Glutamatergic neuron (in vitro differentiated cells): ENCODE results near the gene LRRC73. TPM values are rescaled to one million over a fixed set of nuclear protein-coding genes. Genes with fewer than 3 reads are reported as not detected.

ENCODE experiments used
- DNase-seq: peaks from one replicate; pipeline ENCODE4 v3.0.0; 2022
- H3K27ac Mint-ChIP-seq: one replicate; pipeline ENCODE4 v1.8.0; 2020; ENCODE audit warnings: mild to moderate bottlenecking, mixed read lengths, inconsistent platforms; ENCODE audit not compliant: unreplicated experiment
- H3K27me3 Mint-ChIP-seq: one replicate; pipeline ENCODE4 v1.8.0; 2020; ENCODE audit warnings: mild to moderate bottlenecking, moderate library complexity, mixed read lengths, inconsistent platforms; ENCODE audit not compliant: unreplicated experiment
- H3K36me3 Mint-ChIP-seq: one replicate; pipeline ENCODE4 v1.8.0; 2020; ENCODE audit warnings: mild to moderate bottlenecking, mixed read lengths, inconsistent platforms; ENCODE audit not compliant: unreplicated experiment
- H3K4me1 Mint-ChIP-seq: one replicate; pipeline ENCODE4 v1.8.0; 2020; ENCODE audit warnings: mild to moderate bottlenecking, low read depth, mixed read lengths, inconsistent platforms; ENCODE audit not compliant: unreplicated experiment
- H3K4me3 Mint-ChIP-seq: one replicate; pipeline ENCODE4 v1.8.0; 2020; ENCODE audit warnings: mild to moderate bottlenecking, mixed read lengths, inconsistent platforms; ENCODE audit not compliant: unreplicated experiment
- H3K9me3 Mint-ChIP-seq: one replicate; pipeline ENCODE4 v1.8.0; 2020; ENCODE audit warnings: mild to moderate bottlenecking, moderate library complexity, mixed read lengths, inconsistent platforms; ENCODE audit not compliant: unreplicated experiment
- total RNA-seq: library from RNA; stranded (reverse); fragmentation: NEBNext Ultra II Directional; extraction: Animal tissue kit (Norgen Biotek cat#: 25700); gene quantifications from one replicate; pipeline ENCODE4 v1.2.1, GENCODE V29; 2021; ENCODE audit not compliant: unreplicated experiment
- TF ChIP-seq, protein P1 (sequence below): fragments of 200-600 bp; sonication (generic); IDR thresholded peaks from one replicate; pipeline ENCODE4 v1.5.0; 2021; ENCODE audit not compliant: partially characterized antibody, unreplicated experiment

The LRRC73 gene
- total RNA-seq, 1 donor from 2014 or later = 1.2 TPM

- Mint-ChIP-seq H3K9me3 (peaks cover 5% of the 10 kb centered on the region), H3K27ac (peak overlapping the region; percentile 94), H3K4me1 (peaks cover 29% of the 10 kb centered on the region), H3K27me3 (peaks cover 7% of the 10 kb centered on the region), H3K36me3 (peaks cover 4% of the 10 kb centered on the region), H3K4me3 (peak overlapping the region; percentile 78)
- TF ChIP-seq, protein P1, sequence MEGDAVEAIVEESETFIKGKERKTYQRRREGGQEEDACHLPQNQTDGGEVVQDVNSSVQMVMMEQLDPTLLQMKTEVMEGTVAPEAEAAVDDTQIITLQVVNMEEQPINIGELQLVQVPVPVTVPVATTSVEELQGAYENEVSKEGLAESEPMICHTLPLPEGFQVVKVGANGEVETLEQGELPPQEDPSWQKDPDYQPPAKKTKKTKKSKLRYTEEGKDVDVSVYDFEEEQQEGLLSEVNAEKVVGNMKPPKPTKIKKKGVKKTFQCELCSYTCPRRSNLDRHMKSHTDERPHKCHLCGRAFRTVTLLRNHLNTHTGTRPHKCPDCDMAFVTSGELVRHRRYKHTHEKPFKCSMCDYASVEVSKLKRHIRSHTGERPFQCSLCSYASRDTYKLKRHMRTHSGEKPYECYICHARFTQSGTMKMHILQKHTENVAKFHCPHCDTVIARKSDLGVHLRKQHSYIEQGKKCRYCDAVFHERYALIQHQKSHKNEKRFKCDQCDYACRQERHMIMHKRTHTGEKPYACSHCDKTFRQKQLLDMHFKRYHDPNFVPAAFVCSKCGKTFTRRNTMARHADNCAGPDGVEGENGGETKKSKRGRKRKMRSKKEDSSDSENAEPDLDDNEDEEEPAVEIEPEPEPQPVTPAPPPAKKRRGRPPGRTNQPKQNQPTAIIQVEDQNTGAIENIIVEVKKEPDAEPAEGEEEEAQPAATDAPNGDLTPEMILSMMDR = no peak
- DNase-seq = no peak
Measured at GRCh38 chr6:43488667-43489276, 21.4 kb downstream of the LRRC73 start.

GRCh38 chr6:43481591-43482236 is 28.4 kb downstream of the LRRC73 start:
- no peak overlapping the region for H3K27ac Mint-ChIP-seq
- no peaks in the 10 kb centered on the region for H3K36me3 Mint-ChIP-seq
- H3K4me1 Mint-ChIP-seq = peaks cover 22% of the 10 kb centered on the region
- no peak overlapping the region for H3K4me3 Mint-ChIP-seq
- no peaks in the 10 kb centered on the region for H3K27me3 Mint-ChIP-seq
- DNase-seq = no peak
- TF ChIP-seq, protein P1 = no peak
- H3K9me3 Mint-ChIP-seq = no peaks in the 10 kb centered on the region

DNA sequence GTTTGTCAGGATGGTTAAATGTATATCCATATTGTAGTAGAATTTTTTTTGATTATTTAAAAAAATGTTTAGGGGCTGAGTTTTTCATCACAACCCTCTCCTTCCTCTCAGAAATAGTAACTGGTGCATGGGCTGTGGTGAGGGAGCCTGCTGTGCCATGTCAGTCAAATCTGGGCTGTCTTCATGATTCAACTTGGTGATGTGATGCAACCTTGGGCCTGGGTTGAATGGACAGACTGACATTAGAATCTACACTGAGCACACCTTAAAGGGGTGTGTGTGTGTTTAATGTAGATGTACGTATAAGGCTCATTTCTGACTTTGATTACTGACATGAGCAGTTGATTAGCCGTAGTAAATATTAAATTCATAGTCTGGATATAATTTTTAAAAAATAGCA is 29.1 kb downstream of the LRRC73 start:
- TF ChIP-seq, protein P1 = no peak
- H3K9me3 Mint-ChIP-seq = no peaks in the 10 kb centered on the region
- no peak overlapping the region for H3K4me3 Mint-ChIP-seq
- no peaks in the 10 kb centered on the region for H3K36me3 Mint-ChIP-seq
- DNase-seq = no peak
- H3K4me1 Mint-ChIP-seq = peaks cover 26% of the 10 kb centered on the region
- H3K27ac Mint-ChIP-seq = no peak overlapping the region
- H3K27me3 Mint-ChIP-seq = no peaks in the 10 kb centered on the region

DNA sequence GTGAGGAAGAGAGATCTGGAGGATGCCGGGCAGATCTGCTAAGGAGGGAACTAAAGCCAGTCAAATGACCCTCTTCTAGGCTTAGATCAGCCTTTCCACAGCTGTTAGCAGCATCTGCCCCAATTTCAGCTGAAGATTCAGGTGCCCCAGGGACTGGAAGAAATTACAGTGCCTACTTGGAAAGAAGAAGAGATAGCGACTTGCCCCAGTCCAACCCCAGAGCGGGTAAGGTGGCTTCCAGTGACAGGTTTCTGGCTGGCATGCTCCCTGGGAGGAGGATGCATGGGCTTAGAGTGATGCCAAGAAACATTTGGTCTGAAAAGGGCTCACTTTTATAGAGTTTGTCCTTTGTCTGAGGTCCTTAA is 32.2 kb downstream of the LRRC73 start:
- no peaks in the 10 kb centered on the region for H3K36me3 Mint-ChIP-seq
- H3K4me1 Mint-ChIP-seq = peaks cover 29% of the 10 kb centered on the region
- TF ChIP-seq, protein P1 = no peak
- peak overlapping the region; percentile 69 for H3K27ac Mint-ChIP-seq
- DNase-seq = no peak
- peaks cover 6% of the 10 kb centered on the region for H3K9me3 Mint-ChIP-seq
- no peaks in the 10 kb centered on the region for H3K27me3 Mint-ChIP-seq
- peak overlapping the region; percentile 98 for H3K4me3 Mint-ChIP-seq

- Mint-ChIP-seq H3K4me3 (peak within 1 kb of the TSS; percentile 98), H3K27me3 (no peaks in the 10 kb centered on the region), H3K4me1 (peaks cover 29% of the 10 kb centered on the region), H3K36me3 (no peaks in the 10 kb centered on the region), H3K27ac (peak within 1 kb of the TSS; percentile 69), H3K9me3 (peaks cover 6% of the 10 kb centered on the region)
- TF ChIP-seq, protein P1 = no peak
- peak; percentile 97 for DNase-seq
Measured at GRCh38 chr6:43477235-43478007, 32.7 kb downstream of the LRRC73 start, which contains the start of gene TJAP1. Gene TJAP1 (plus strand): TSS chr6:43477570. CDS start chr6:43499002, 21,432 bp downstream.
